ENCODE data around the gene TIMELESS. TPM values are rescaled to one million over a fixed set of nuclear protein-coding genes. Genes with fewer than 3 reads are reported as not detected.
A peak's percentile ranks its signal among the peaks of the same experiment; 100 is the strongest.
"Not testable (repeated sequence)": the region's sequence is repeated elsewhere in the genome, so short reads cannot be mapped to it uniquely, and the experiment has no call there.

TIMELESS gene, protein sequence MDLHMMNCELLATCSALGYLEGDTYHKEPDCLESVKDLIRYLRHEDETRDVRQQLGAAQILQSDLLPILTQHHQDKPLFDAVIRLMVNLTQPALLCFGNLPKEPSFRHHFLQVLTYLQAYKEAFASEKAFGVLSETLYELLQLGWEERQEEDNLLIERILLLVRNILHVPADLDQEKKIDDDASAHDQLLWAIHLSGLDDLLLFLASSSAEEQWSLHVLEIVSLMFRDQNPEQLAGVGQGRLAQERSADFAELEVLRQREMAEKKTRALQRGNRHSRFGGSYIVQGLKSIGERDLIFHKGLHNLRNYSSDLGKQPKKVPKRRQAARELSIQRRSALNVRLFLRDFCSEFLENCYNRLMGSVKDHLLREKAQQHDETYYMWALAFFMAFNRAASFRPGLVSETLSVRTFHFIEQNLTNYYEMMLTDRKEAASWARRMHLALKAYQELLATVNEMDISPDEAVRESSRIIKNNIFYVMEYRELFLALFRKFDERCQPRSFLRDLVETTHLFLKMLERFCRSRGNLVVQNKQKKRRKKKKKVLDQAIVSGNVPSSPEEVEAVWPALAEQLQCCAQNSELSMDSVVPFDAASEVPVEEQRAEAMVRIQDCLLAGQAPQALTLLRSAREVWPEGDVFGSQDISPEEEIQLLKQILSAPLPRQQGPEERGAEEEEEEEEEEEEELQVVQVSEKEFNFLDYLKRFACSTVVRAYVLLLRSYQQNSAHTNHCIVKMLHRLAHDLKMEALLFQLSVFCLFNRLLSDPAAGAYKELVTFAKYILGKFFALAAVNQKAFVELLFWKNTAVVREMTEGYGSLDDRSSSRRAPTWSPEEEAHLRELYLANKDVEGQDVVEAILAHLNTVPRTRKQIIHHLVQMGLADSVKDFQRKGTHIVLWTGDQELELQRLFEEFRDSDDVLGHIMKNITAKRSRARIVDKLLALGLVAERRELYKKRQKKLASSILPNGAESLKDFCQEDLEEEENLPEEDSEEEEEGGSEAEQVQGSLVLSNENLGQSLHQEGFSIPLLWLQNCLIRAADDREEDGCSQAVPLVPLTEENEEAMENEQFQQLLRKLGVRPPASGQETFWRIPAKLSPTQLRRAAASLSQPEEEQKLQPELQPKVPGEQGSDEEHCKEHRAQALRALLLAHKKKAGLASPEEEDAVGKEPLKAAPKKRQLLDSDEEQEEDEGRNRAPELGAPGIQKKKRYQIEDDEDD
- total RNA-seq = 10 to 100 TPM; 12.9 to 17.6 TPM
- polyA plus RNA-seq = 1 to 10 TPM; 5.1 to 7.8 TPM

DNA sequence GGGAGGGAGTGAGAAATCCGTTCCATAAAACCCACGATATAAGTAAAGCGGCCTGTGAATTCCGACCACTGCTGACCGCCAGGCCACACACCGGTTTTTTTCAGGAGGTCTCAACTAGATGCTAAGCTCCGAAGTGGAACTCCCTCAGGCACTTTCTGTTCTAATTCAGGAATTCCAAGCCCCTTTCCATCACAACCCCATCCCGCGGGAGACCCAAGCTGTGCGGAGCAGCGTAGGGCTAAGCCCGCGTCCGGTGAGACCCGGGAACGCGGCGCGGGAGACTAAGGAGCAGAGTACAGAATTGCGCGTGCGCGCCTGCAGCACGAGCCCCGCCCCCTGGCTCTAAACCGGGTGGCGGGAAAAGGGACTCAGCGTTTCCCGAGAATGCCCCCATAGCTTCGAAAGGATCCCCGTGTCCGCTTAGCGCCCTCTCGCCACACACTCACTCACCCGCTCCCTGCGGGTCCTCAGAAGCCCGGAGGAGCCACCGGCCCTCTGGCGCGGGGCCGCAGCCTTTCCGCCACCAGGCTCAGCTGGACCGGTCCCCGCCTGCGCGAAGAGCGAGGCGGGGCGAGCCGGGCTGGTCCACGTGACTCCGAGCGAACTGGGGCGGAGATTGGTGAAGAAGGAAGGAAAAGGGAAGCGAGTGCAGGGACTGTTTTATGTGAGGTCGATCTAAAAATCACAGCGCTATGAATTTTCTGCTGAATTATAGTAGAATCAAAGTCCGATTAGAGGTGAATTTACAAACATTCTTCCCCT, at the start of gene TIMELESS:
Gene TIMELESS (minus strand): TSS at position 567 of the 762 bp plus-strand sequence. CDS start 15,256 bp downstream, outside the sequence.
- H3K36me3 ChIP-seq (ENCODE audit: control insufficient read depth in 4 of 4, insufficient read depth in 3 of 4, low read depth in 1 of 4, low read length in 3 of 4) = no peaks in the 10 kb centered on the region
- DNase-seq (ENCODE audit: low spot score) = peak; percentile 86
- H3K9me3 ChIP-seq (ENCODE audit: control insufficient read depth in 4 of 4, low read length in 3 of 4) = no peaks in the 10 kb centered on the region
- H3K27ac ChIP-seq (ENCODE audit: low read depth in 1 of 2, low read length in 2 of 2) = peak within 1 kb of the TSS; percentile 81 to 92
- H3K9ac ChIP-seq (ENCODE audit: low read depth in 1 of 2, low read length in 2 of 2) = peak within 1 kb of the TSS; percentile 68 to 92
- WGBS = under 1% methylated on average over 58 of the region's 58 CpGs
- peaks cover 0 to 4% (median 1%) of the 10 kb centered on the region in 4 donors for H3K4me1 ChIP-seq (ENCODE audit: control insufficient read depth in 4 of 4, insufficient read depth in 4 of 4, low read length in 3 of 4)
- TF ChIP-seq CTCF (IDR thresholded peaks at IDR 0.05; ENCODE audit: low read depth, low read length, missing input control) (no peak), RAD21 (IDR thresholded peaks at IDR 0.05) (no peak), FOXA1 (IDR thresholded peaks at IDR 0.05) (no peak), TAF1 (conservative IDR thresholded peaks at IDR 0.05) (no peak), SP1 (IDR thresholded peaks at IDR 0.05) (no peak), HNF4G (IDR thresholded peaks at IDR 0.05) (no peak), JUND (IDR thresholded peaks at IDR 0.05) (no peak), YY1 (IDR thresholded peaks at IDR 0.05) (peak; percentile 67), HNF4A (conservative IDR thresholded peaks at IDR 0.05) (peak; percentile 32 to 49), RXRA (IDR thresholded peaks at IDR 0.05) (peak in 1 of 2 donors; percentile 13), FOXA2 (IDR thresholded peaks at IDR 0.05) (no peak), GABPA (IDR thresholded peaks at IDR 0.05 in 1 of 2, conservative IDR thresholded peaks at IDR 0.05 in 1 of 2) (peak in 1 of 2 donors; percentile 57), NR2F2 (IDR thresholded peaks at IDR 0.05) (no peak), EGR1 (IDR thresholded peaks at IDR 0.05; ENCODE audit: low read depth in 2 of 2) (no peak), ATF3 (IDR thresholded peaks at IDR 0.05) (no peak)
- TF ChIP-seq, protein P1, sequence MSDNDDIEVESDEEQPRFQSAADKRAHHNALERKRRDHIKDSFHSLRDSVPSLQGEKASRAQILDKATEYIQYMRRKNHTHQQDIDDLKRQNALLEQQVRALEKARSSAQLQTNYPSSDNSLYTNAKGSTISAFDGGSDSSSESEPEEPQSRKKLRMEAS (IDR thresholded peaks at IDR 0.05) = peak; percentile 85
- TF ChIP-seq, protein P2, sequence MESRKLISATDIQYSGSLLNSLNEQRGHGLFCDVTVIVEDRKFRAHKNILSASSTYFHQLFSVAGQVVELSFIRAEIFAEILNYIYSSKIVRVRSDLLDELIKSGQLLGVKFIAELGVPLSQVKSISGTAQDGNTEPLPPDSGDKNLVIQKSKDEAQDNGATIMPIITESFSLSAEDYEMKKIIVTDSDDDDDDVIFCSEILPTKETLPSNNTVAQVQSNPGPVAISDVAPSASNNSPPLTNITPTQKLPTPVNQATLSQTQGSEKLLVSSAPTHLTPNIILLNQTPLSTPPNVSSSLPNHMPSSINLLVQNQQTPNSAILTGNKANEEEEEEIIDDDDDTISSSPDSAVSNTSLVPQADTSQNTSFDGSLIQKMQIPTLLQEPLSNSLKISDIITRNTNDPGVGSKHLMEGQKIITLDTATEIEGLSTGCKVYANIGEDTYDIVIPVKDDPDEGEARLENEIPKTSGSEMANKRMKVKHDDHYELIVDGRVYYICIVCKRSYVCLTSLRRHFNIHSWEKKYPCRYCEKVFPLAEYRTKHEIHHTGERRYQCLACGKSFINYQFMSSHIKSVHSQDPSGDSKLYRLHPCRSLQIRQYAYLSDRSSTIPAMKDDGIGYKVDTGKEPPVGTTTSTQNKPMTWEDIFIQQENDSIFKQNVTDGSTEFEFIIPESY (IDR thresholded peaks at IDR 0.05) = no peak
- TF ChIP-seq, protein P3, sequence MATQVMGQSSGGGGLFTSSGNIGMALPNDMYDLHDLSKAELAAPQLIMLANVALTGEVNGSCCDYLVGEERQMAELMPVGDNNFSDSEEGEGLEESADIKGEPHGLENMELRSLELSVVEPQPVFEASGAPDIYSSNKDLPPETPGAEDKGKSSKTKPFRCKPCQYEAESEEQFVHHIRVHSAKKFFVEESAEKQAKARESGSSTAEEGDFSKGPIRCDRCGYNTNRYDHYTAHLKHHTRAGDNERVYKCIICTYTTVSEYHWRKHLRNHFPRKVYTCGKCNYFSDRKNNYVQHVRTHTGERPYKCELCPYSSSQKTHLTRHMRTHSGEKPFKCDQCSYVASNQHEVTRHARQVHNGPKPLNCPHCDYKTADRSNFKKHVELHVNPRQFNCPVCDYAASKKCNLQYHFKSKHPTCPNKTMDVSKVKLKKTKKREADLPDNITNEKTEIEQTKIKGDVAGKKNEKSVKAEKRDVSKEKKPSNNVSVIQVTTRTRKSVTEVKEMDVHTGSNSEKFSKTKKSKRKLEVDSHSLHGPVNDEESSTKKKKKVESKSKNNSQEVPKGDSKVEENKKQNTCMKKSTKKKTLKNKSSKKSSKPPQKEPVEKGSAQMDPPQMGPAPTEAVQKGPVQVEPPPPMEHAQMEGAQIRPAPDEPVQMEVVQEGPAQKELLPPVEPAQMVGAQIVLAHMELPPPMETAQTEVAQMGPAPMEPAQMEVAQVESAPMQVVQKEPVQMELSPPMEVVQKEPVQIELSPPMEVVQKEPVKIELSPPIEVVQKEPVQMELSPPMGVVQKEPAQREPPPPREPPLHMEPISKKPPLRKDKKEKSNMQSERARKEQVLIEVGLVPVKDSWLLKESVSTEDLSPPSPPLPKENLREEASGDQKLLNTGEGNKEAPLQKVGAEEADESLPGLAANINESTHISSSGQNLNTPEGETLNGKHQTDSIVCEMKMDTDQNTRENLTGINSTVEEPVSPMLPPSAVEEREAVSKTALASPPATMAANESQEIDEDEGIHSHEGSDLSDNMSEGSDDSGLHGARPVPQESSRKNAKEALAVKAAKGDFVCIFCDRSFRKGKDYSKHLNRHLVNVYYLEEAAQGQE (IDR thresholded peaks at IDR 0.05) = no peak
- no peaks in the 10 kb centered on the region for H3K27me3 ChIP-seq (ENCODE audit: control insufficient read depth in 4 of 4, insufficient read depth in 4 of 4, low read length in 3 of 4)
- peak within 1 kb of the TSS; percentile 82 to 97 (median 85) for H3K4me3 ChIP-seq (ENCODE audit: low read depth in 1 of 3, low read length in 3 of 3)

DNA sequence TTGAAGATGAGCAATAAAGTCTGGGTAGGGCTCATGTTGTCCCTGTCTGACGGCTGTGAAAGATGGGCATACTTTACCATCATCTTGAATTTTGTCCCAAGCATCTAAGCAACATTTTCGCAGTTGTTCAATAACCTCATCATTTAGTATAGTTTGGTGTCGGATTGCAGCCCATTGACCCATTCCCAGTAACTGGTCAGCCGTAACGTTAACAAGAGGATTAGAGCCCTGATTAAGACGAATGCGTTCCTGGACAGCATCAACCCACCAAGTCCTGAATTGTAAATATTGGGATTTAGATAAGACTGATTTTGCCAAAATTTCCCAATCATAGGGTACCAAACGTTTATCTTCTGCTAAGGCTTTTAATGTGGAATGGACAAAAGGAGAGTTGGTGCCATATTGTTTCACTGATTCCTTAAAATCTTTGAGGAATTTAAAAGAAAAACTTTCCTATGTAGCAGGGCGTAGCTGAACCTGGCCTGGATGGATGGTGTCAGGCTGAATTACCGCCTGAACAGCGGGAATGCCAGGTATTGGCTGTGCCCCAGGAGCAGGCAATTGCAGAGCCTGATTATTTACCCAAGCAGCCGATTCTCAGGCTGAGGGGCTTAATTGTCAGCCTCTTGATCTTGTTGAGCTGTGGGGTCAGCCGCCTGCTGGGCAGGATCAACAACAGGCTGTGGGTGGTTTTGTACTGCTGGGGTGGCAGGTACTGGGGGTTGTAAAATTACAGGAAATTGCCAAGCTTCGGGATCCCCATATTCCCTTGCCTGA, 49.1 kb upstream of the TIMELESS start:
- H3K27me3 ChIP-seq (ENCODE audit: control insufficient read depth in 4 of 4, insufficient read depth in 4 of 4, low read length in 3 of 4); H3K9me3 ChIP-seq (ENCODE audit: control insufficient read depth in 4 of 4, low read length in 3 of 4); H3K4me1 ChIP-seq (ENCODE audit: control insufficient read depth in 4 of 4, insufficient read depth in 4 of 4, low read length in 3 of 4); DNase-seq (ENCODE audit: low spot score); H3K9ac ChIP-seq (ENCODE audit: low read depth in 1 of 2, low read length in 2 of 2); H3K4me3 ChIP-seq (ENCODE audit: low read depth in 1 of 3, low read length in 3 of 3); H3K36me3 ChIP-seq (ENCODE audit: control insufficient read depth in 4 of 4, insufficient read depth in 3 of 4, low read depth in 1 of 4, low read length in 3 of 4); H3K27ac ChIP-seq (ENCODE audit: low read depth in 1 of 2, low read length in 2 of 2): not testable (repeated sequence)
- 67% methylated on average over 14 of the region's 14 CpGs for WGBS

All from liver (tissue), 9 donors.